HEK293 (cell line): ENCODE measurements around the gene CADPS.

ENCODE experiments used
- CTCF ChIP-seq: fragments of 450-650 bp; formaldehyde crosslinking; IDR thresholded peaks from 2 replicates; pipeline ENCODE4 v1.5.1; 2016; ENCODE audit warnings: missing biosample characterization, missing genetic modification characterization
- TCF7L2 ChIP-seq: IDR thresholded peaks from 2 replicates; pipeline ENCODE4 v1.6.1; 2011; ENCODE audit warnings: low read depth, mild to moderate bottlenecking, inconsistent platforms, low read length, moderate library complexity, borderline replicate concordance
- YY1 ChIP-seq: fragments of 450-650 bp; formaldehyde crosslinking; IDR thresholded peaks from 2 replicates; pipeline ENCODE4 v1.5.1; 2018; ENCODE audit warnings: missing biosample characterization, missing genetic modification characterization
- ZBTB21 ChIP-seq: fragments of 450-650 bp; formaldehyde crosslinking; IDR thresholded peaks from 2 replicates; pipeline ENCODE4 v1.5.1; 2017; ENCODE audit warnings: missing biosample characterization, missing genetic modification characterization
- ZBTB7A ChIP-seq: fragments of 450-650 bp; formaldehyde crosslinking; IDR thresholded peaks from 2 replicates; pipeline ENCODE4 v1.5.1; 2016; ENCODE audit warnings: low read depth, missing biosample characterization, missing genetic modification characterization
- ZNF121 ChIP-seq: fragments of 450-650 bp; formaldehyde crosslinking; IDR thresholded peaks from 2 replicates; pipeline ENCODE4 v1.5.1; 2016; ENCODE audit warnings: missing biosample characterization, missing genetic modification characterization
- ZNF274 ChIP-seq, 2 experiments: fragments of 200-500 bp in 1 of 2; fragments of 450-650 bp in 1 of 2; sonication (Bioruptor generic) in 1 of 2; formaldehyde crosslinking in 1 of 2; IDR thresholded peaks; 2 replicates each; pipeline versions ENCODE4 v1.5.1 to v1.6.1; 2014 to 2016; ENCODE audit warnings: borderline replicate concordance in 1 of 2, inconsistent platforms in 1 of 2, low read length in 1 of 2, missing biosample characterization in 1 of 2, missing genetic modification characterization in 1 of 2
- ZNF280C ChIP-seq: fragments of 450-650 bp; formaldehyde crosslinking; IDR thresholded peaks from 2 replicates; pipeline ENCODE4 v1.5.1; 2016; ENCODE audit warnings: missing biosample characterization, missing genetic modification characterization
- ZNF510 ChIP-seq: fragments of 450-650 bp; formaldehyde crosslinking; IDR thresholded peaks from 2 replicates; pipeline ENCODE4 v1.5.1; 2018; ENCODE audit warnings: mild to moderate bottlenecking, missing genetic modification characterization, missing biosample characterization; ENCODE audit not compliant: insufficient replicate concordance
- ZNF529 ChIP-seq: fragments of 450-650 bp; formaldehyde crosslinking; IDR thresholded peaks from 2 replicates; pipeline ENCODE4 v1.5.1; 2017; ENCODE audit warnings: missing genetic modification characterization, missing biosample characterization; ENCODE audit not compliant: insufficient replicate concordance
- ZNF548 ChIP-seq: fragments of 450-650 bp; formaldehyde crosslinking; IDR thresholded peaks from 2 replicates; pipeline ENCODE4 v1.5.1; 2016; ENCODE audit warnings: missing biosample characterization, missing genetic modification characterization
- ZNF558 ChIP-seq: fragments of 450-650 bp; formaldehyde crosslinking; IDR thresholded peaks from 2 replicates; pipeline ENCODE4 v1.5.1; 2016; ENCODE audit warnings: missing biosample characterization, missing genetic modification characterization
- TF ChIP-seq, protein P1 (sequence below): fragments of 450-650 bp; formaldehyde crosslinking; IDR thresholded peaks from 2 replicates; pipeline ENCODE4 v1.5.1; 2016; ENCODE audit warnings: missing biosample characterization, missing genetic modification characterization

DNA sequence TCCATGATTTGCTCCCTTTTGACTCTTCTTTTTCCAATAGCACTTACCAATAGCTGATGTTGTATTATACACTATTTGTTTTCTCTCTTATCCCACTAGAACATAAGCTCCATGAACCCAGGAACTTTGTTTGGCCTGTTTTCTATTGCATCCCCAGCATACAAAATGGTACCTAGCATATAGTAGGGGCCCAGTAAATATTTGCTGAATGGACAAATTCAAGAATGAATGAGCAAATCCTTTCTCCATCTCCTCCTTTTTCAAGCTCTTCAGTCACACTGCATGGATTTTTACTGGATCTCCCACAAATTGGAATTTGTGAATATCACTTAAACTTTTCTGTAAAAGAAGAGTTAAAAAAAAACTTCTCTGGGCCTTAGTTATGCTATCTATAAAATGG lies 435.2 kb downstream of the CADPS start:
- TF ChIP-seq ZNF558 (no peak), CTCF (tag by site-specific recombination) (no peak), ZBTB7A (tag by site-specific recombination) (no peak), TCF7L2 (no peak), ZNF529 (tag by site-specific recombination) (no peak), YY1 (no peak), ZNF121 (no peak), ZNF548 (tag by site-specific recombination) (no peak), ZNF510 (tag by site-specific recombination) (no peak), ZBTB21 (no peak), ZNF280C (tag by site-specific recombination) (no peak), ZNF274 (IDR thresholded peaks at IDR 0.05; ENCODE audit: low read length) (no peak), ZNF274 (tag by site-specific recombination; IDR thresholded peaks at IDR 0.05; ENCODE audit: borderline replicate concordance) (no peak)
- TF ChIP-seq, protein P1, sequence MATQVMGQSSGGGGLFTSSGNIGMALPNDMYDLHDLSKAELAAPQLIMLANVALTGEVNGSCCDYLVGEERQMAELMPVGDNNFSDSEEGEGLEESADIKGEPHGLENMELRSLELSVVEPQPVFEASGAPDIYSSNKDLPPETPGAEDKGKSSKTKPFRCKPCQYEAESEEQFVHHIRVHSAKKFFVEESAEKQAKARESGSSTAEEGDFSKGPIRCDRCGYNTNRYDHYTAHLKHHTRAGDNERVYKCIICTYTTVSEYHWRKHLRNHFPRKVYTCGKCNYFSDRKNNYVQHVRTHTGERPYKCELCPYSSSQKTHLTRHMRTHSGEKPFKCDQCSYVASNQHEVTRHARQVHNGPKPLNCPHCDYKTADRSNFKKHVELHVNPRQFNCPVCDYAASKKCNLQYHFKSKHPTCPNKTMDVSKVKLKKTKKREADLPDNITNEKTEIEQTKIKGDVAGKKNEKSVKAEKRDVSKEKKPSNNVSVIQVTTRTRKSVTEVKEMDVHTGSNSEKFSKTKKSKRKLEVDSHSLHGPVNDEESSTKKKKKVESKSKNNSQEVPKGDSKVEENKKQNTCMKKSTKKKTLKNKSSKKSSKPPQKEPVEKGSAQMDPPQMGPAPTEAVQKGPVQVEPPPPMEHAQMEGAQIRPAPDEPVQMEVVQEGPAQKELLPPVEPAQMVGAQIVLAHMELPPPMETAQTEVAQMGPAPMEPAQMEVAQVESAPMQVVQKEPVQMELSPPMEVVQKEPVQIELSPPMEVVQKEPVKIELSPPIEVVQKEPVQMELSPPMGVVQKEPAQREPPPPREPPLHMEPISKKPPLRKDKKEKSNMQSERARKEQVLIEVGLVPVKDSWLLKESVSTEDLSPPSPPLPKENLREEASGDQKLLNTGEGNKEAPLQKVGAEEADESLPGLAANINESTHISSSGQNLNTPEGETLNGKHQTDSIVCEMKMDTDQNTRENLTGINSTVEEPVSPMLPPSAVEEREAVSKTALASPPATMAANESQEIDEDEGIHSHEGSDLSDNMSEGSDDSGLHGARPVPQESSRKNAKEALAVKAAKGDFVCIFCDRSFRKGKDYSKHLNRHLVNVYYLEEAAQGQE (tag by site-specific recombination), result no peak
